GM21423 (cell line): ENCODE measurements around the gene PTPRE.

ENCODE experiments used
- ATAC-seq: cut with Tn5 transposase; IDR thresholded peaks from one replicate; pipeline ENCODE4 v1.9.1; 2021; ENCODE audit warnings: mild to moderate bottlenecking, moderate library complexity; ENCODE audit not compliant: unreplicated experiment

PTPRE gene

DNA sequence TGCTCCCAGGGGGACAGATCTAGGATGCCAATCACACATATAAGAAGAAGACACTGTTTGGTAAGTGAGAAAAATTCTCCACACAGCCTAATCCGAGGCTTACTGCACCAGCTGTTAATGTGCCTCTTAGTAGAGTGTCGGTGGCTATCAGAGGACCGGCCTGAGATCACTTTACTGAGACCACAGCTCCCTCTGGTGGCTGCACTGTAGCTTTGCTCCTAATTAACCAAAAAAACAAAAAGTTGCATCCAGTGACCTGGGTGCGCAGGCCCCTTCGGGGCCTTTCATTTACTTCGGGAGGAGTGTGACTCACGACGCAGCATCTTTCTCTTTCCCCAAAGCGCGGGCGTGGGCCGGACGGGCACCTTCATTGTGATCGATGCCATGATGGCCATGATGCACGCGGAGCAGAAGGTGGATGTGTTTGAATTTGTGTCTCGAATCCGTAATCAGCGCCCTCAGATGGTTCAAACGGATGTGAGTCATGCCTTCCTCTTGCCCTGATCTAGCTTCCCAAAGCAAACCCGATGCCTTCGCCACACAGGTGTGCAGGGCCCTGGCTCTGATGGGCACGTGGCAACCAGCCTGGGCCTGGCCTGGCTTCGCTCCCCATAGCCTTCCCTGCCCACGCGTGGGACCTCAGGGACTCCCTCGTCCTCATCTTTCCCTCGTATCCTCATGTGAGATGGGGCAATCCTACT is 162.6 kb downstream of the PTPRE start:
- peak; percentile 40 for ATAC-seq

DNA sequence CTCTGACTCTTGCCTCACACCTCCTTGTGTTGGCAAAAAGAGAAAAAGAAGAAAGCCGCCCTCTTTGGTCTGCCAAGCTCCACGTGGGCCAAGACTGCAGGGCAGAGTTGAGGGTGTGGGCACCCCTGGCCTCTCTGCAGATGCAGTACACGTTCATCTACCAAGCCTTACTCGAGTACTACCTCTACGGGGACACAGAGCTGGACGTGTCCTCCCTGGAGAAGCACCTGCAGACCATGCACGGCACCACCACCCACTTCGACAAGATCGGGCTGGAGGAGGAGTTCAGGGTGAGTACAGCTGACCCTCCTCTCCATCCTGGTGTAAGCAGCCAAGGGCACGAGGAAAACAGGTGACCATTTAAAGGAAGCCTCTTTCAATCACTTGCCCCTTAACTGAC is 163.3 kb downstream of the PTPRE start:
- no peak for ATAC-seq

DNA sequence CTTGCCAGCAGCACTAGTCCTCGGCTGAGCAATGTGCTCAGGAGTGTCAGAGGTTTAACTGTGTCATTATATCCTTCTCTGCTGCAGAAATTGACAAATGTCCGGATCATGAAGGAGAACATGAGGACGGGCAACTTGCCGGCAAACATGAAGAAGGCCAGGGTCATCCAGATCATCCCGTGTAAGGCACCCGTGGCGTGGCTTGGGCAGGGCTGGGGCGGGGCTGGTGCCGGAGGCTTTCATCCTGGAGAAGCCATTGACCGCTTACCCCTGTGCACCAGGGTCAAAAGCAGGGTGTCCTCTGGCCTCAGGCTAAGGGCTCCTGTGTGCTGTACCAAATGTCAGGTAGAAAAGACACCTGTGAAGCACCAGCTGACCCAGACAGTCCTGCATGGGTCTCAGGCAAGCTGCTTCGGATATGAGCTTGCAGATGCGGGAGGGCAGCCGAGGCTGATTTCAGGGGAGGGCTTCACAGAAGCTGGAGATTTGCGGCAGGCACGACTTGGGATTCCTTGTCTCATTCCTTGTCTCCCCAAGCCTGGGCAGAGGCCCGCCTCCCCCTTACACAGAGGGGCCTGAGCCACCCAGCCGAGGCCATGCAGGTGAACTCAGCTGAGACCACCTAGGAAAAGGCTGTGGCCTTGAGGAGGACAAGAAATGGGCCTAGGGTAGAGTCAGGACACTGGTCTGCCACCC is 164.0 kb downstream of the PTPRE start:
- ATAC-seq, result no peak

DNA sequence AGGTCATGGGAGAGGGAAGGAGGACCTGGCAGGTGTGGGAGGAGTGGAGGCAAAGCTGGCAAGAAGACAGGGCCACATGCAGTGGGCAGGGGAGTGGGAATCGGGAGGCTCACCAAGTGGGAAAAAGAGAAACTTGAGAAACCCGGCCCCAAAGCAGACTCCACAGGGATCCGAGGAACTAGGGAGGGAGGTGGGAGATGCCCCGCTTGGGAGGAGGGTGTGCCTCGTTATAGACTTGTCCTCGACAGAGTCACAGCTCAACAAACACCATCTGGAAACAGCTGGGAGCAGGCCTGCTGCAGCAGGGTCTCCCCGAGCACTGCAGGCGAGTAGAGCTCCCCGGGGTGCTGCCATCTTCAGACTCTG is 164.5 kb downstream of the PTPRE start:
- ATAC-seq, result no peak

DNA sequence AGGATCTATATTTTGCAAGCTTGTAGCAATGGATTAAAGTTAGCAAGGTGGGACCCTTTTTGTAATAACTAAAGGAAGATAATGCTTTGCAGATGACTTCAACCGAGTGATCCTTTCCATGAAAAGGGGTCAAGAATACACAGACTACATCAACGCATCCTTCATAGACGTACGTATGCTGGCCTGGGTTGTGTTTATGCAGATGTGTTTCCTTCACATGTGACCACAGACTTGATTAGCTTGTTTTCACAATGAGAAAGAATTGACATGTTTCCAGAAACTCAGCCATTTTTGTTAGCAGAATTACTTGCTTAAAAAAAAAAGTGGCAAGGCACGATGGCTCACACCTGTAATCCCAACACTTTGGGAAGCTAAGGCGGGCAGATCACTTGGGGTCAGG is 165.1 kb downstream of the PTPRE start:
- ATAC-seq, result no peak

DNA sequence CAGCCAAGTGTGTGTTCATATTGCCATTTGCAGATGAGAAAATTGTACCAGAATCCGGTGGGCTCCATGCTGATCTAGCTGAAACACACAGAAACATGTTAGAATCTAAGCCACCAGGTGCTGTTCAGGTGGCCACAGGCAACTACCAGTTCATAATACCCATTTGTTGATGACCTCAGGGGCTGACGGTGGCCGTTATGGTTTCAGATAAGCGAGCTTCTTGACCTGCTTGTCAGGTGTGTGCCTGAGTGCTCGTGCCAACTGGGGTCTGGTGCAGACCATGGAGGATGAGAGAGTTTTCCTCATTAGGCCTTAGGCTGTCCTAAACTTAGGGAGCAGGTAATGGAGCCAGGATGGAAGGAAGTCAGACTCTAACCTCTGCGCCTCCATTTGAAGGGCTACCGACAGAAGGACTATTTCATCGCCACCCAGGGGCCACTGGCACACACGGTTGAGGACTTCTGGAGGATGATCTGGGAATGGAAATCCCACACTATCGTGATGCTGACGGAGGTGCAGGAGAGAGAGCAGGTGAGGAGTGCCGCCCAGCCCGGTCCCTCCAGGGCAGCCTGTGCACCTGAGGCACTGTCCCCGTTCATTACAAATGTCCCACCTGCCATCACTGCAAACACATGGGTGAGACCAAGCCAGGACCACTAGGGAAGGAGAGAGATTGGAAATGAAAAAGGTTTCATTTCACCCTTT is 166.2 kb downstream of the PTPRE start:
- ATAC-seq, result no peak

DNA sequence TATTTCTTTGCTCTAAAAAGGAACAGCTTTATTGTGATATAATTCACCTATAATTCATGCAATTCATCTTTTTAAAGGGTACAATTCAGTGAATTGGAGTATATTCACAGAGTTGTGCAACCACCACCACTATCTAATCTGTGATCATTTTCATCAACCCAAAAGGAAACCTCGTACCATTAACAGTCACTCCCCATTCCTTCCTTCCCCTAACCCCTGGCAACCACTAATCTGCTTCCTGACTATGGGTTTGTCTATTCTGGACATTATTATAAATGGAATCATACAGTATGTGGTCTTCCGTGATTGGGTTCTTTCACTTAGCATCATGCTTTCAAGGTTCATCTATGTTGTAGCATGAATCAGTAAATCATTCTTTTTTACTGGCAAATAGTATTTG is 167.0 kb downstream of the PTPRE start:
- no peak for ATAC-seq

DNA sequence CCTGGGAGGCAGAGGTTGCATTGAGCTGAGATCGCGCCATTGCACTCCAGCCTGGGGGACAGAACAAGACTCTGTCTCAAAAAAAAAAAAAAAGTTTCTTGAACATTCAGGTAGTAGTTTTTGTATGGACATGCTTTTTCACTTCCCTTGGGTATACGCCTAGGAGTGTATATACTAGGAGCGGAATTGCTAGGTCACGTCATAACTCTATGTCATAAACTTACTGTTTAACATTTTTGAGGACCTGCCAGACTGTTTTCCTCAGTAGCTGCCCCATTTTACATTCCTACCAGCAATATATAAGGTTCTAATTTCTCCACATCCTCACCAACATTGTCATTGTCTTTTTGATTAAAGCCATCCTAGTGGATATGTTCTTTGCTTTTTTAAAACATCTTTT is 167.7 kb downstream of the PTPRE start:
- no peak for ATAC-seq

DNA sequence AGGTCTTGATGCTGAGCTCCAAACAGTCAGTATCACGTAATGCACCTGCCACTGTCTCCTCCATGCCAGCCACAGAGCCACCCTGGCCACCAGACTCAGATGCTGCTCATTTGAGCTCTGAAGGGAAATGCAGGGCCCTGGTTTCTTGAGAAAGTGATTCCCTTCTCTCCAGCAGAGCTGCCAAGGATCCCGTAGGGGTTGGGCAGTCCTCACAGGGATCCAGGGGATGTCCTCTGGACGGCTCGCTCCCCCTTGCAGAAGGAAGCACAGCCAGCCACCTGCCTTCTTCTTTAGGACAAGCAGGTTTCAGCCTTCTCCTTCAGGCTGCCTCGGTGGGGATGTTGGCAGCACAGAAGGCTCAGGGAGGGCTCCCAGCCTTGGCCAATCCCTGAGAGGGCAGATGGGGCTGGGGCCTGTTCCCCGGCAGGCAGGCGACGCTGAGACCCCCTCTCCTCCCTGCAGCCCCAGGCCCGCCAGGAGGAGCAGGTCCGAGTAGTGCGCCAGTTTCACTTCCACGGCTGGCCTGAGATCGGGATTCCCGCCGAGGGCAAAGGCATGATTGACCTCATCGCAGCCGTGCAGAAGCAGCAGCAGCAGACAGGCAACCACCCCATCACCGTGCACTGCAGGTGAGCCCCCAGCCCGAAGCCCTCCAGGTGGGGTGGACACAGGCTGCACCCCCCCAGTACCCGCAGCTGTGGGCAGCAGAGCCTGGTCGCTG is 170.4 kb downstream of the PTPRE start:
- ATAC-seq, result no peak

DNA sequence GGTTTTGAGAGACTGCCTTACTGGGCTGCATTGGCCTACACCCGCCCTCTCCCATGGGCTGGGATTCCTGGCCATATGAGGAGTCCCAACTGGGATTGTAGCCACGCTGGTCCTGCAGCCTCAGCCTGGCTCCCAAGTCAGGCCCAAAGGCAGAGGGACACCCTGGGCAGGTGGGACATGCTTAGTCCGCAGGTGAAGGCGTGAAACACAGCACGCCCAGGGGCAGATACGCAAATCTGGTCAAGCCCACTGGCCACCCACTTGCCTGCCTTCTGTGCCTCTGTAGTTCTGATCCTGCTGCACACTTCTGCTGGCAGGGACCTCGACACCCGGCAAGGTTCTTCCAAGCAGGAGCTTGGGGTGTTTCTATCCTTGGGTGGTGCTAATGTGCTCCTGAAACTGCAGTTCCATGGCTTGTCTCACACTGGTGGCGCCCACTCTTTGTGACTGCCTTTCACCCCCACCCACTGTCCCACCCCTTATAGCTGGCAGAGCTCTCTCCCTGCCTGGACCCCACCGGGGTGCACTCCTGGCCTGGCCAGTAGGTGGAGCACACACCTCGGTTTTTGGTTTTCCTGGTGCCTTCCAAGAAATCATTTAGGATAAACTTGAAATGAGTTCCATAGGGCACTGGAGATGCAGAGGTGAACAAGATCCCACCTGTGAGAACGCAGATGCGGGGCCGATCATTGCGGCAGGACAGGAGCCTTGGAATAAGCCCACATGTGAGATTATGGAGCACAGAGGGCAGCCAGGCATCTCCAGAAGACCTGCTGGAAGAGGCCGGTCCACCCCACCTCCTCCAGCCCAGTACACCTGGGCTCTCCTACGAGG is 171.4 kb downstream of the PTPRE start:
- ATAC-seq, result peak; percentile 63

DNA sequence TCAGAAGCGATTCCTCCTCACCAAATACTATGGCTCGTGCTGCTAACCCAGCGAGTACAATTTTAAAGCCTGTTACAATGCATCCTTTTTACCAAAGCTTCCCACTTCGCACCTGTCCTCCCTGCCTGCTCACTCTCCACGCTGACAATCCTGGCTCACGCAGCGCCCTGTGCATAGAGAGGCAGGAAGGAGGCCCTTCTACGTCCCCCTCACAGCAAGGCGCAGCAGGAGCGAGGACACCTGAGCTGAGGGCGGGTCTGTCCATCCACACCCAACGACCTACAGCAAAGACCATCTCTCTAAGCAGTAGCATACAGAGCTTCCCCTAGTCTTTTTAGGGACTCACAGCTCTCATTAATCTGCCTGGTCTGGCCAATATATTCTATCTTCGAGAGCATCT is 173.3 kb downstream of the PTPRE start:
- no peak for ATAC-seq

DNA sequence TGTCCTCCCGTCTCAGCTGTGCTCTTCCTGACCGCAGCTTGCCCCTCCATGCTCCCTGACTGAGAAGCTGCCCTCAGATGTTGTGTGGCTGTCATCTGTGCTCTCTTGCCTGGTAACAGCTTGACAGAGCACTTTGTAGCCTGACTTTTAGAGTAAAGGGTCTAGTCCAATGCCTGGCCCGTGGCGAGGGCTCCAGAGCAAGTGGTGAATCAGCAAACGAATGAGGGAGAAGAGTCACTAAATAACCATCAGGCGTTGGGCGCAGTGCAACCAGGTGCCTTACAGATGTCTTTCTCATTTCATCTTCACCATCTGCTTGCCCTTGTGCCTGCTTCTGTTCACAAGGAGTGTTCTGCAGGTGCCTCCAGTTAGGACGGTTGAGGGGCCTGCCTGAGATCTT is 173.7 kb downstream of the PTPRE start:
- no peak for ATAC-seq

DNA sequence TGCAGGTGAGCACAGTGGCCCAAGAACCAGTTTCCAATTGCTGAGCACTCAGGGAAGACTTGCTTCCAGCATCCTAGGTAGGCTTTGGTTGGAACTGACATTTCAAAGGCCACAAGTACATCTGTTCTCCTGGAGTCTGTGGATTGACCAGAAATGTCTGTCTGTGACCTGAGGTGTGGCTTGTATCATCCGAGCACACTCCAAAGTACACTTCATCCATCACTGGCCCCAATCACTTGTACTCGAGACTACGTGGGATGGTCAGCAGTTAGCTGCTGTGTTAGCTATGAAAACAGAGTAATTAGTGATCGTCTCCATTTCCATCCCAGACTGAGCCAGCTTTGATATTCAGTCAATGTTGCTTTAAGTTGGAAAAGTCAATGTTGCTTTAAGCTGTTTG is 174.3 kb downstream of the PTPRE start:
- no peak for ATAC-seq

DNA sequence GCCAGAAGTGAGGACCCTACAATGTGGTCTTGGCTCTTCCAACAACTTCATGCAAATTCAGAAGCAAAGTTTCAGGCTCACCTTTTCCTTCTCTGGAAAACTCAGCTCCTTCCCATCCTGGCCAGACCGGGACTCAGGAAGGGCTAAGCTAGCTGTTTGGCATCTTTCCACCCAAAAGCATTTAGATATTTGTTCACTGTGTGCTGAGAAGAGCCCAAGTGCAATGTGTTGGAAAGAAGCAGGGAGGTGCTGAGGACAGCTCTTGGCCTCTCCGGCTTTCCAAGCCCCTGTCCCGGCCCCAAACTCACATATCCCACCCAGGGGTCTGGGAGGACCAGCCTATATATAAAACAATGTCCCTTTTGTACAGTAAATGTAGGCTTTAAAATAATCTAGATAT is 174.8 kb downstream of the PTPRE start:
- ATAC-seq, result no peak

DNA sequence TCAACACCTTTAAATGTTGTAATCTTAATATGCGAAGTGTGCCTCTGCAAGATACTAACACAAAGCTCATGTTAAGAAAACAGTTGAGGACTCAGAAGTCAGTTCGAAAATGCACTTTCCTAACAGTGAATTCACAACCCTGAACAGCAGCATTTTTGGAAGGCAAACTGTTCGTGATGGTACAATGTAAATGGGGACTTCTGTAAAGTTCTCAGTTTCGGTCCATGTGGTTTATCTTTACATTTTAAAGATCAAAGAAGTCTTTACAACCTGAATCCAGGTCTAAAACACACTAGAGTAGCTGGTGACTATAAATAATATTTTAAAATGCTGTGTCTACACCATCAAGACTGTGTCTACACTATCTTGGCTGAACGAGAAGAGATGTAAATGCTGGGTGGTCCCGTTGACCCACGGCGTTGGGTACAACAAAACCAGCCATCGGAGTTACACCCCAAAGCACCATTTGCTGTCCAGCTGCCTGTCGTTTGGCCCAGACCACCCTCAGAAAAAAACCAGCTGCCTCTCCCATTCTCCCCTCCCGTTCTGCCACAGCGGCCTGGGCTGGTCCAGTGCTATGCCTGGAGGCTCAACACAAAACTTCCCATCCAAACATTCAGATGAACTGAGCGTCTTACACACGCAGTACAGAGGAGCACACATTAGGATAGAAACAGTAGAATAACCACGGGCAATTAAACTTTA is 176.4 kb downstream of the PTPRE start:
- no peak for ATAC-seq

DNA sequence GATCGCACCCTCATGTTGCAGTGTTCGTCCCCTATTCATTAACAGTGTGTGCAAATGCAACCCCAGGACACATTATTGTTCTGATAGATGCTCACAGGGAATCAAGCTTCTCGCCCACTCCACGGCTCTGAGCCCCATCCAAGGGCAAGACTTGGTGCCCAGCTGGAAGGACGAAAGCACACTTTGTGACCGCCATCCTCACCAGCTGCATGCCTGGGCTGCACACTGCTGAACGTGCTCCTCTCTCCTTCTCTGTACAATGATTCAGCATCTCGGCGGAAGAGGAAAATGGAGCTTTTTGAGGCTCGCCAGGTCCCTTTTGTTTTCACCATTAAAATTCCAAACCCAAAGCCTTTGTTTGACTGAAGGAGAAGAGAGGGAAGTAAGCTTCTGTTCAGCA is 177.5 kb downstream of the PTPRE start:
- ATAC-seq, result no peak

DNA sequence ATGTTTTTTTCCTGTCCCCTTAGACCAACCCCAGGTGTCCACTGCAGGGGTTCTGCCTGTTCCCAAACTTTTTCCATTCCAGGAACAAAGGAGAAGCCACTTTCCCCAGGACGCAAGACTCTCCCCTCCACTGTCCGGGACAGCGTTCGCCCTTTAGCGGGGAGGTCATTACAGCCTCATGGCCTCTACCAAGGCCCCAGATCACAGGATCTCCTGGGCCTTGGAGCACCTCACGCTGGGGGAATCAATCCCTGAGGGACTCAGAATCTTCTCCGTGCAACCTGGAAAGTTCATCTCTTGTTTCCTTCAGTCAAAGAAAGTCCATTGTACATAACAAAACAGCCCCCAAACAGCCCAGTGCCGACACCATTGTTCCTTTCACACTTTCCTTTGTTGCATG is 178.1 kb downstream of the PTPRE start:
- ATAC-seq, result no peak

DNA sequence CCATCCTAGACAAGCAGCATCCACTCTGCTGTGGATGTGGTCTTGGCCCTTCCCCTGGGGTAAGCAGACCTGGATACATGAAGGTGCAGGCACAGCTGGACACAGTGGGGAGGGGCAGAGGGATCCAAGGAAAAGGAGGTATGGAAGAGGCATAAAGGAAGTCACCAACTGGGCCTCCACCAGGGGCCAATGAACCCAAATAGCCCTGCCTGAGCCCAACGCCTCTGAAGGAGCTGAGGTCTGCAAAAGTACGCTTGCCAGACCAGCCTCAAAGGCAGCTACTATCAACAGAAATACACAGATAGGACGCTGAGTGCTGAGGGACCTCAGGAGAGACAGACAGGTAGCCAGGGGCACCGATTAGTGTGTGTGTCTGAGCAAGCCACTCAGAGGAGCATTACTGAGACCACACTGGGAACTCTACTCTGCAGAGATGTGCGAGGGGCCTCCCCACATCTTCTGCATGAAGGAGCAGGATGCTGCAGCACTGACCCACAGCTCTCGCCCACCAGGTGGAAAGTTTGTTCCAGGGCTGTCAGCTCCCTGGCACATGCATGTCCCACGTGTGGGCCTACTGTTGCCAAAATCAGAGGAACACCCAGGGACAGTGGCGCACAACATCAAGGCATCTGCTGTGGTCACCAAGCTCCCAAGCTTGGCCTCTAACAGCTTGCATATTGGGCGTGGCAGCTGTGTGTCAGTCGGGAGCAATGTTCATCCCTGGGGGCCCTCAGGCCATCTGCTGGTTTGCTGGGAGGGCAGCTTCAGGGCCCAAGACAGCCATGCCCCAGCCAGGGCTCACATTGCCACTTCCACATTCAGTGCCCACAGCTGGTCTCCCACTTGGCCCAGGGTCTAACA is 179.3 kb downstream of the PTPRE start:
- no peak for ATAC-seq
